CD4-positive, alpha-beta T cell treated with Interleukin-4 for 1 hour (primary cell): ENCODE measurements around the gene IGFN1.

Source experiments
- DNase-seq, 2 donors: peaks; one replicate each; pipeline ENCODE4 v3.0.0-alpha.2; 2020 to 2022

The IGFN1 gene

DNA sequence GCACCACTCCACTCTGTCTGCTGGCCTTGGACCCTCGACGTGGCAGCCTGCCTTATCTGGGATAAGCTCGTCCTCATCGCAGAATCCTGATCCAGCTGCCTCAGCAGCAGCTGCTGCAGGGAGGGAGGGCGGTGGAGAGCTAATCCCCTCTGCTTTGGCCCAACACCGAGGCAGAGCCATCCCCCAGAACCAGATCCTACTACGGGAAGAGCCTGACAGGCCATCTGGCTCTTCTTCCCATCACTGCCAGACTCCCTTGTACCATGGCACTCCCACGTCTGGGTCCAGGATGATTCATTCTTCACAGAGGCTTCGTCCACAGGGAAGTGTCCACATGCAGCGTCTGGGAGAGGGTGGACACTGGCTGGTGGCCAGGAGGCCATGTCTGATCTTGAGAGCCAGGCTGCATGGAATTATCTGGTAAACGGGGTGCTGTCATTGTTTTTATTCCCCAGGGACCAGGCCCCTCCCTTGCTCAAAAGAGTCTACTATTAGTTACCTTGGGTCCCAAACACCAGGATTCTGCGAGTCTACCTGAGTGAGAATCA is 78.1 kb downstream of the IGFN1 start:
- DNase-seq: no peak

- DNase-seq: no peak
Measured at GRCh38 chr1:201269281-201269680, 78.7 kb downstream of the IGFN1 start.

- DNase-seq: no peak
Measured at GRCh38 chr1:201269900-201270410, 79.3 kb downstream of the IGFN1 start.

GRCh38 chr1:201270616-201271390 is 80.2 kb downstream of the IGFN1 start:
- DNase-seq: no peak

DNA sequence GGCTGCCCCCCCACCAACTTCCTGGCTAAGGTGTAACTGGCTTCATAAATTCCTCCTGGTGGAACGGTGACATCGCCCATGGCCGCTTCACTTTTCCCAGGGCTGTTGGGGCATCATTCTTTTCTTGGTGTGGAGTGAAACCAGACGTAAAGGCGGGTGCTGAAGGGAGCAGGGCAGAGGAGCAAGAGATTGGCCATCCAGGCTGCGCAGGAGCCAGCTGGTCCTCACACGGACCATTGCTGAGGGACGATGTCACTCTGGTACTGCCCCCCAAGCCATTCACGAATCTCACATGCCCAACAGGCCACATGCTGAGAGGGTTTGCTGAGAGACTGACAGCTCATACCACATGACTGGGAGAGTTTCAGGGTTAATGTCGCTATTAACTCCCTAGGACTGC is 82.2 kb downstream of the IGFN1 start:
- DNase-seq: no peak

GRCh38 chr1:201274616-201275252 is 84.1 kb downstream of the IGFN1 start:
- DNase-seq: no peak

DNA sequence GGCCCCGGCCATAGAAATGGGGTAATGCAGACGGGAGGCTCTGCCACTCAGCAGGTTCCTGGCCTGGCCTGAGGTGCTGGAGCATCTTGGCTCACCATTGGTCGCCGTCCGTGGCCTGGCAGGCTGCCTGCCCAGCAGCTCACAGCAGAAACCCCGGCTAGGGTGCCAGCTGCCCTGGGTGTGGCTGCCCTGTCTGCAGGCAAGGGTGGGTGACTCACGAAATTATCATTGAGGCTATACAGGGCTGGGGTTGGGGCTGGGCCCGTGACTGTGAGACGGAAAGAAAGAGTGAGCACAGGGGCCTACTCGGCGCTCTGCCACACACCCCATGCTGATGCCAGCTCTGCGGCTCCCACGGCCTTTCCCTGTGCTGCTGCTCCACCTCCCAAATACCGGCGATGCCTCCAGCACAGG is 84.6 kb downstream of the IGFN1 start:
- no peak for DNase-seq

- no peak for DNase-seq
Measured at GRCh38 chr1:201276891-201277290, 86.3 kb downstream of the IGFN1 start.

- DNase-seq: no peak
Measured at GRCh38 chr1:201277441-201277840, 86.8 kb downstream of the IGFN1 start.
